Right lobe of liver (tissue), 4 donors: ENCODE data around the gene IL15RA.

Experiments
- CTCF ChIP-seq, 4 donors: fragments of 200-600 bp in 3 of 4; fragments of 450-650 bp in 1 of 4; IDR thresholded peaks; one replicate each; pipeline versions ENCODE4 v1.5.1 to v1.8.0; 2016 to 2022; ENCODE audit warnings: antibody characterized with exemption in 4 of 4, mild to moderate bottlenecking in 2 of 4
- POLR2A ChIP-seq: fragments of 450-650 bp; IDR thresholded peaks from one replicate; pipeline ENCODE4 v1.6.1; 2017; ENCODE audit warnings: antibody characterized with exemption, mild to moderate bottlenecking
- donor health status: DM: no; HTN: no; CAD: no.
- donor health status: DM: no; HTN: no; CAD: no.
- donor health status: DM: no; HTN: yes; CAD: no.

GRCh38 chr10:5958675-5959074, 18.7 kb downstream of the IL15RA start:
- TF ChIP-seq POLR2A = no peak
- no peak for TF ChIP-seq CTCF (IDR thresholded peaks at IDR 0.05)
